HUES48 (cell line): ENCODE measurements around the gene CEP131.

ENCODE experiments used
- H3K27ac ChIP-seq: one replicate; pipeline ENCODE4 v1.7.0; 2013; ENCODE audit warnings: low read depth, low read length, inconsistent platforms
- H3K27me3 ChIP-seq: 2 replicates; pipeline ENCODE4 v1.6.1; 2013; ENCODE audit warnings: mild to moderate bottlenecking, low read length; ENCODE audit not compliant: control insufficient read depth, insufficient read depth
- H3K36me3 ChIP-seq: 2 replicates; pipeline ENCODE4 v1.6.1; 2013; ENCODE audit warnings: low read length; ENCODE audit not compliant: control insufficient read depth, insufficient read depth
- H3K4me1 ChIP-seq: 2 replicates; pipeline ENCODE4 v1.6.1; 2013; ENCODE audit warnings: mild to moderate bottlenecking, low read length; ENCODE audit not compliant: control insufficient read depth, insufficient read depth
- H3K4me3 ChIP-seq: 2 replicates; pipeline ENCODE4 v1.5.1; 2013; ENCODE audit warnings: mild to moderate bottlenecking, low read depth, low read length
- H3K9ac ChIP-seq: 2 replicates; pipeline ENCODE4 v1.6.1; 2013; ENCODE audit warnings: mild to moderate bottlenecking, low read depth, low read length, moderate library complexity
- H3K9me3 ChIP-seq: 2 replicates; pipeline ENCODE4 v1.6.1; 2013; ENCODE audit warnings: low read length; ENCODE audit not compliant: control insufficient read depth, insufficient read depth

Gene CEP131

DNA sequence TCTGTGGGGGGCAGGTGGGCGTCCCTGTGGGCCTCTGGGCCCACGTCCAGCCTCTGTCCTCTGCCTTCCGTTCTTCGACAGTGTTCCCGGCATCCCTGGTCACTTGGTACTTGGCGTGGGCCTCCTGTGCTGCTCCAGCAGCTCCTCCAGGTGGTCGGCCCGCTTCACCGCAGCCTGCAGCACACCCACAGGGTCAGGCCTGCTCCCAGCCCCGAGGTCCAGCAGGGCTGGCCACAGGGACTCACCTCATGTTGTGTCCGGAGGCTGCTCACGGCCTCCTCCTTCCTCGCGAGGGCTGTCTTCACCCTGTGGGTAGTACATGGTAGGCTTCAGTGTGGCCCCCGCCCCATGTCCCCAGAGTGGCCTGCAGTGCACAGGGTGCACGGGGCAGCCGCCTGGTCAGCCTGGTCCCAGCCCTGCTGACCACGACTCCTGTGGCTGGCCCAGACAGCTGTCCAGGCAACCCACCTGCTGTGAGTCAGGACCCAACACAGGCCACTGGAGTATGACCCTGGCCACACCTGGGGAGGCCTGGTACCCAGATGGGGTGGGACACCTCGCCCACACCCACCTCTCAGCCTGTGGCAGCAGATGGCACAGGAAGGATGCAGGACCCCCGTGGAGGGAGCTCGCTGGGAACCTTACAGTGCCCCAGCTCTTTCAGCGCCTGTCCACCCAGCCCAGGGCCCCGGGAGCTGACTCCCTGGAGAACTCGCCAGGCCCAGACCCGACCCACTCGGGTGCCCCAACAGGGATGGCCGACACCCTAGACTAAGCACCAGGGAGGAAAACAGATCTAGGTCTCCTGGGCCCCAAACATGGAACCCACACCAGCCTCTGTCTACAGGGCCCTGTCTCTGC is 32.9 kb downstream of the CEP131 start:
- Histone ChIP-seq H3K27me3 (no peaks in the 10 kb centered on the region), H3K4me3 (no peak overlapping the region), H3K9me3 (no peaks in the 10 kb centered on the region), H3K4me1 (no peaks in the 10 kb centered on the region), H3K36me3 (peaks cover 30% of the 10 kb centered on the region), H3K27ac (no peak overlapping the region), H3K9ac (no peak overlapping the region)

DNA sequence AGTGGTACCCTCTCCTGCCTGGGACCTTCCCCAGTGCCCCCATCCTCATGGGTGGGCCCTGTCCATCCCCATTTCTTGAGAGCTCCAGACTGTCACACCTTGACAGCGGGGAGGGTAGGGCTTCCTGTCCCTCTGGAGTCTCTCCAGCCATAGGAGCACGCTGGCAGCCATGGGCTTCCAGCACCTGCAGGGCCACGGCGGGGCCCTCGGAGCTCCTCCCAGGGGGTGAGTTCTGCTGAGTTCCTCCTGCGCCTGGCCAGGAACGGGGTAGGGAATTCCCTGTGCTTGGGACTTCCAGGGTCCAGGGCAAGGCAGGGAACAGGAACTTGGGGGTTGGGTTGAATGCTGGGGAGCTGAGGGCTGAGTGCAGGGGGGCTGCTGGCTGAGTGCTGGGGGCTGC is 33.7 kb downstream of the CEP131 start:
- Histone ChIP-seq H3K9ac (no peak overlapping the region), H3K9me3 (no peaks in the 10 kb centered on the region), H3K36me3 (peaks cover 29% of the 10 kb centered on the region)

DNA sequence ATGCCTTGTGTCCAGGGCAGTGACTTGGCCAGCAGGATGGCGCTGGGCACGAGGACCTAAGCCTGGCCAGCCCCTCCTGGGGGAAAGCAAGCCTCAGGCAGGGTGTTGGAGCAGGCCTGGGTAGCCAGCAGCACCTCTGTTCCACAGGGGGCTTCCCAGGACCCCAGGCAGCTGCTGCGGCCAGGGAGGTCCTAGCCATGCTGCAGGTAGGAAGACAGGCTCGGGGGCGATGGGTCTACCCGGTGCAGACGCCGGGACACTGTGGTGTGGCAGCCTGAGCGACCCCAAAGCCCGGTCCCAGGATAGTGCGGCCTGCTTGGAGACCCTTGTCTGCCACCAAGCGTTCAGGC is 34.3 kb downstream of the CEP131 start:
- Histone ChIP-seq H3K9me3 (no peaks in the 10 kb centered on the region), H3K9ac (no peak overlapping the region), H3K4me3 (no peak overlapping the region), H3K4me1 (no peaks in the 10 kb centered on the region), H3K27ac (no peak overlapping the region), H3K36me3 (peaks cover 26% of the 10 kb centered on the region), H3K27me3 (no peaks in the 10 kb centered on the region)

More for the DNA sequence above, 33.7 kb downstream of the CEP131 start:
- Histone ChIP-seq H3K27ac (no peak overlapping the region), H3K4me1 (no peaks in the 10 kb centered on the region), H3K27me3 (no peaks in the 10 kb centered on the region), H3K4me3 (no peak overlapping the region)

DNA sequence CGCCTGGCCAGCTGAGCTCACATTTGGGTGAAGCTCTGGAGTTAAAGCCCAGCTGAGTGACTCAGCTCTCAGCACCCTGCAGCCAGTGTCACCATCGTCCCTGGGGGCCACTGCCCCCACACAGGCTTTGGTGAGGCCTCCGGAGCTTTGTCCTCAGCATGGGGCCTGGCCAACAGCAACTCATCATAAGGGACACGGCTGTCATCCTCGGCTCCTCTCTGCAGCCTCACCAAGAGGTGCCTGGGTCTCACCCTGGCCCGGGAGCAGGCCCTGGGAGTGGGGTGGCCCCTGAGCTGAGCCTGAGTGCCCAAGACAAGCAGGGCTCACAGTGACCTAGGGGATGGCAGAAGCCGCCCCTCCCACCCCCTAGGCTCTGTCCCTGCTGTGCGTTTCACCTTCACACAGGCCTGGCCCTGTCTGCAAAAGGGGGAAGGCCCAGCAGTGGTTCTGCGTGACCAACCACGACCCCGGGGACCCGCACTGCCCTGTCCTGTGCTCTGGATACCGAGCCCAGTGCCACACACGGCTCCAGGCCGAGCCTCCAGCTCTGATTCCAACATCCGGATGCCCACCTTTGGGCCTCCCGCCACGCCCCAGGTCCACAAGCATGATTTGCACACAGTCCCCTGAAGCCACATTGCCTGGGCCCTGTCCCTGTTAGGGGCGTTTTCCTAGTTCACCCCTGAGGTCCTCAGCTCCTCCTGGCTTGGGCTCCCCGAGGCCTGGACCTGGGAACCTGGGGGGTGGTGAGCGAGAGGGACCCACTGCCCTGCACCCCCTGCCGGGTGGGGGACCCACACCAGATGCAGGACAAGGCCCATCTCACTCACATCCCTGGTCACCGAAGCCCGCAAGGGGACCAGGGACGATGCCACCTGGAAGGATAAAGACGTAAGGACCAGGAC is 34.9 kb downstream of the CEP131 start:
- no peak overlapping the region for H3K9ac ChIP-seq
- H3K27ac ChIP-seq: no peak overlapping the region
- H3K4me3 ChIP-seq: no peak overlapping the region
- no peaks in the 10 kb centered on the region for H3K9me3 ChIP-seq
- no peaks in the 10 kb centered on the region for H3K27me3 ChIP-seq
- peaks cover 23% of the 10 kb centered on the region for H3K36me3 ChIP-seq
- H3K4me1 ChIP-seq: no peaks in the 10 kb centered on the region

DNA sequence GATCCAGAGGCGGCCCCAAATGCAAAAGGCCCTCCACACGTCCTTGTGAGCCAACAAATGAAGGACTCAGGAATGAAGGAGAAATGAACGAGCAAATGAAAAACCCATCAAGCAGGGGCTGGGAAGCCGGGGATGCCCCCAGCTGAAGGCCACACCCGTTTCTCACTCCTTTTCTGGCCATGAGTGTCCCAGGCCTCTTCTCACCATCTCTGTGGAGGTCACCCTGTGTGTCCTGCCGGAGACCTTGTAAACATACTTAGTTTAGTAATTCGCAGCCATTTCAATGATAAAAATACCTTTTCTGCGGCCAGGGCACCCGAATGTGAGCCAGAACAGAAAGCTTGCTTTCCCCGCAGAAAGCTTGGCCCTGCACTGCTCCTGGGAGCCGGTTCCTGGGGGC is 35.6 kb downstream of the CEP131 start:
- H3K27me3 ChIP-seq: no peaks in the 10 kb centered on the region
- no peaks in the 10 kb centered on the region for H3K4me1 ChIP-seq
- H3K36me3 ChIP-seq: peaks cover 23% of the 10 kb centered on the region
- H3K9me3 ChIP-seq: no peaks in the 10 kb centered on the region
- H3K4me3 ChIP-seq: no peak overlapping the region
- H3K9ac ChIP-seq: no peak overlapping the region
- no peak overlapping the region for H3K27ac ChIP-seq

DNA sequence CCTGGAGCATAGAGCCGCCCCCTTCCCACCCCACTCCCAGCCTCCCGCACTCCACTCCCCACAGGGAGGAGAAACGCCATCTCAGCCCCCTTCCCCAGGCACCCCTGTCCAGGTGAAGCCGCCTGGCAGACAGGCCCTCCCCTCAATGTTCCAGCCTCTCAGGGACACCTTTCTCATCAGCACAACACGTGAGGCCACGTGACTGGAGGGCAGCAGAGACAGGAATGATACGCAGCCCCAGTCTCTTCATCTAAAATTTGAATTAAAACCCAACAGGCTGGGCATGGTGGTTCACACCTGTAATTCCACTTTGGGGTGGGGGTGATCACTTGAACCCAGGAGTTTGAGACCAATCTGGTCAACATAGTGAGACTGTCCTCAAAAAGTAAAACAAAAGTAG is 36.6 kb downstream of the CEP131 start:
- Histone ChIP-seq H3K27ac (no peak overlapping the region), H3K4me1 (no peaks in the 10 kb centered on the region), H3K27me3 (no peaks in the 10 kb centered on the region)

DNA sequence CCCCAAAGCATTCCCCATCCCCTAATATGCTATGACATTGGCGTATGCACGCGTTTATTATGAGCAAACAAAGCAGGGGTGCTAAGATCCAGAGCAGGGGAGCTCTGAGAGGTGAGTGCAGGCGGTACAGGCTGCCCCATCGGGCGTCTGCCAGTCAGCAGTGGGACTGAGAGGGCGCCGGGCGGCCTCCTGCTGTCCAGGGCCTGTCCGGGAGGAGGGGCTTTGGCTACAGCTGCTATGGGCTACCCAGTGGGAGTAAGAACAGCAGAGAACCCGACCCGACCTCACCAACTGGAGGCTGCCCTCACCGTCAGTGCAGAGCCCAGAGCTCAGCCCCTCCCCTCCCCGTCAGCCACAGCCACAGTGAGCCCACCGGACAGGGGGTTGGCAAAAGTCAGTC is 38.2 kb downstream of the CEP131 start:
- H3K27ac ChIP-seq: no peak overlapping the region
- no peaks in the 10 kb centered on the region for H3K4me1 ChIP-seq
- no peak overlapping the region for H3K9ac ChIP-seq

More for the DNA sequence above, 36.6 kb downstream of the CEP131 start:
- Histone ChIP-seq H3K36me3 (peaks cover 23% of the 10 kb centered on the region), H3K4me3 (no peak overlapping the region), H3K9ac (no peak overlapping the region), H3K9me3 (no peaks in the 10 kb centered on the region)

DNA sequence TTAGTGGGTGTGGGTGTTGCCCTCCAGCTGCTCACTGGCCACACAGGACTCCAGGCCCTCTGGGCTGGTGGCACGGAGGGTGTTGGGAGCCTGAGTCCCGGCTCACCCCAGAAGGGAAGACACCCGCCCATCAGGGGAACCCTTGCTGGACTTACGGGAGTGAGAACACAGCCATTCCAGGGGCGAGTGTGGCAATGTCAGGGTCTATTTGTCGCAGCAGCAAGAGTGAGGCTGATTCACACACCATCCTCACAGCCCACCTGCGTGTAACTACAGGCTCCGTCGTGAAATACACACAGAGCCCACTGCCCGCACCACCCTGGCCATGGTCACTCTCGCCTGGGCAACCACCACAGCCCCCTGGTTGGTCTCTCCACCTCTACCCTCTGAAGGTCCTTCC is 39.0 kb downstream of the CEP131 start:
- Histone ChIP-seq H3K4me3 (no peak overlapping the region), H3K27me3 (no peaks in the 10 kb centered on the region), H3K4me1 (no peaks in the 10 kb centered on the region), H3K36me3 (peaks cover 6% of the 10 kb centered on the region; the same call in 1 of the 2 replicates), H3K27ac (no peak overlapping the region), H3K9me3 (no peaks in the 10 kb centered on the region), H3K9ac (no peak overlapping the region)

More for the DNA sequence above, 38.2 kb downstream of the CEP131 start:
- Histone ChIP-seq H3K9me3 (no peaks in the 10 kb centered on the region), H3K4me3 (no peak overlapping the region), H3K36me3 (peaks cover 13% of the 10 kb centered on the region), H3K27me3 (no peaks in the 10 kb centered on the region)

DNA sequence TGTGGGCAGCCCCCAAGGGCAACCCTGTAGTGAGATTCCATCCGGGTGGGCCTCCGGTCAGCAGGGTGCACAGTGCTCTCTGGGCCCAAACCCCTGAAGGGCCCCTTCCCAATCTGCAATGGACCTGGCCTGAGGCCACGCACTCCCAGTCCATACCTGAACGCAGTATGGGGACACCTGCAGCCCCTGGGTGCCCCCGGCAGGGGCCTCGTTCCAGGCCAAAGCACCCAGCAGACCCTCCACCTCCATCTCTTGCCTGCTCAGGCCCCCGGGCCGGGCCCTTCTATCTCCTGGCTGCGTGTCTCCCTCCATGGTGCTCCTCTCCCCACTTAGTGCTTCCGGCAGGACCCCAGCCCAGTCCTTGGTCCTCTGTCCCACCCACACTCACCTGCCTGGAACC is 39.4 kb downstream of the CEP131 start:
- no peak overlapping the region for H3K4me3 ChIP-seq
- H3K4me1 ChIP-seq: no peaks in the 10 kb centered on the region
- no peaks in the 10 kb centered on the region for H3K27me3 ChIP-seq
- H3K36me3 ChIP-seq: peaks cover 1% of the 10 kb centered on the region; the same call in 1 of the 2 replicates
- no peak overlapping the region for H3K9ac ChIP-seq
- H3K27ac ChIP-seq: no peak overlapping the region
- no peaks in the 10 kb centered on the region for H3K9me3 ChIP-seq

DNA sequence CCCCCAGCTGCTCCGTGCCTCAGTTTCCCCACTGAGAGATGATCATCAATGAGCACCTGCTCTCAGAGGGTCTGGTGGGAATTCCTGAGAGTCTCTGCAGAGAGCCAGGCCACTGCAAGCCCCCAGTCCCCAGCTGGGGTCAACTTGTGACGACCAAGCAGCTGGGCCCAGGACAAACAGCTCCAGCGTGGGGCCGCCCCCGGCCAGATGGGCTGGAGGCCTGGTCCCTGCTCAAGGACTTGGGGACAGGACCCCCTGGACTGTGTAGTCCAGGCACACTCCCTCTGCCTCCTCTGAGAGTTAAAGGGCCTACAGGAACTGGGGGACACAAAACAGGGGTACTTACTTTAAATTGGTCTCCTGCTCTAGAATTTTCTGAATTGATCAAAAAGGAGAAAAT is 40.2 kb downstream of the CEP131 start:
- no peaks in the 10 kb centered on the region for H3K4me1 ChIP-seq

DNA sequence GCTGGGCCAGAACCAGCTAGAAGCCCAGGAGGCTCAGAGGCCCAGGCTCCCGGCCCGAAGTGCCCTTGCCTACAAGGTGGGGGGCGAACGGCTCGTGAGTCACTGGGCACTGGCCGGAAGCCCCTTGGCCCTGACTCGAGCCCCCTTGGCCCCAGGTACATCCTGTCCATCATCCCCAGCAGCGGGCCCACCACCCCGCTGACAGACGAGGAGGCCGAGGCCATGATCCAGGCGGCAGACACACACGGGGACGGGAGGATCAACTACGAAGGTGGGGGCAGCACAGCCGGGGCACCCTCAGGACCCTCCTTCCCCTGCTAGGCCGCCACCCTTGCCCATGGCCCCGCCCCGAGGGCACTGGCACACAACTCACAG is 41.0 kb downstream of the CEP131 start:
- Histone ChIP-seq H3K27ac (no peak overlapping the region), H3K4me3 (no peak overlapping the region), H3K4me1 (no peaks in the 10 kb centered on the region), H3K9me3 (no peaks in the 10 kb centered on the region), H3K9ac (no peak overlapping the region), H3K36me3 (no peaks in the 10 kb centered on the region), H3K27me3 (no peaks in the 10 kb centered on the region)

More for the DNA sequence above, 40.2 kb downstream of the CEP131 start:
- Histone ChIP-seq H3K4me3 (no peak overlapping the region), H3K27me3 (no peaks in the 10 kb centered on the region), H3K27ac (no peak overlapping the region), H3K9me3 (no peaks in the 10 kb centered on the region), H3K9ac (no peak overlapping the region), H3K36me3 (no peaks in the 10 kb centered on the region)
